IPS-20b (cell line): ENCODE measurements around the gene GABBR1.

Experiments
- H3K27ac ChIP-seq: one replicate; pipeline ENCODE4 v1.5.1; 2013; ENCODE audit warnings: low read length
- H3K27me3 ChIP-seq: 2 replicates; pipeline ENCODE4 v1.6.1; 2013; ENCODE audit warnings: mild to moderate bottlenecking, low read length, inconsistent platforms; ENCODE audit not compliant: insufficient read depth
- H3K36me3 ChIP-seq: 2 replicates; pipeline ENCODE4 v1.6.1; 2013; ENCODE audit warnings: low read depth, mild to moderate bottlenecking, inconsistent platforms, low read length, moderate library complexity; ENCODE audit not compliant: insufficient read depth
- H3K4me1 ChIP-seq: 2 replicates; pipeline ENCODE4 v1.6.1; 2013; ENCODE audit warnings: mild to moderate bottlenecking, control low read depth, inconsistent platforms, low read length, moderate library complexity; ENCODE audit not compliant: insufficient read depth
- H3K4me3 ChIP-seq: 2 replicates; pipeline ENCODE4 v1.5.1; 2013; ENCODE audit warnings: mild to moderate bottlenecking, low read length, inconsistent platforms
- H3K9ac ChIP-seq: 2 replicates; pipeline ENCODE4 v1.6.1; 2013; ENCODE audit warnings: low read depth, mild to moderate bottlenecking, inconsistent platforms, low read length, moderate library complexity
- H3K9me3 ChIP-seq: 2 replicates; pipeline ENCODE4 v1.6.1; 2013; ENCODE audit warnings: mild to moderate bottlenecking, low read depth, low read length, inconsistent platforms; ENCODE audit not compliant: insufficient read depth

Gene GABBR1

DNA sequence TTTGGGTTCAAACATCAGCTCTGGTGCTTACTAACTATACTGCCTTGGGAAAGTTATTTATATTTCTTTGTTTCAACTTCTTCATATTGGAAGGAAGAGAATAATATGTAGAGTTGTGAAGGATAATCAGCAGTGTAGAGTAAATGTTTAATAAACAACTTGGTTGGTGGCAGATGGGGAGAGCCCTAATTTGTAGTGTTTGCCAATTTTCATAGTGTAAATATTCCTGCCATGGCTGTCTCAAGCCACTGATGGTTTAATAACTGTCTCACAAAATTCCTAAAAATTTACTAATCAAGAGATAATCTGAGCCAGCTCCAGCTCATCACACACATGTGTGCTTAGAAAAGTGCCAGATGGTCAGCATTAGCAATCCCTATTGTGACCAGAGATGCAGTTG lies 48.2 kb downstream of the GABBR1 start, which contains the start of gene OR2H2:
TSS of gene OR2H2 (plus strand) at position 301 of the 400 bp plus-strand sequence. CDS start 2,824 bp downstream, outside the sequence.
- H3K9me3 ChIP-seq, result no peaks in the 10 kb centered on the region
- no peak within 1 kb of the TSS for H3K9ac ChIP-seq
- no peak within 1 kb of the TSS for H3K27ac ChIP-seq
- no peaks in the 10 kb centered on the region for H3K36me3 ChIP-seq
- H3K27me3 ChIP-seq, result no peaks in the 10 kb centered on the region
- H3K4me3 ChIP-seq, result no peak within 1 kb of the TSS
- no peaks in the 10 kb centered on the region for H3K4me1 ChIP-seq

DNA sequence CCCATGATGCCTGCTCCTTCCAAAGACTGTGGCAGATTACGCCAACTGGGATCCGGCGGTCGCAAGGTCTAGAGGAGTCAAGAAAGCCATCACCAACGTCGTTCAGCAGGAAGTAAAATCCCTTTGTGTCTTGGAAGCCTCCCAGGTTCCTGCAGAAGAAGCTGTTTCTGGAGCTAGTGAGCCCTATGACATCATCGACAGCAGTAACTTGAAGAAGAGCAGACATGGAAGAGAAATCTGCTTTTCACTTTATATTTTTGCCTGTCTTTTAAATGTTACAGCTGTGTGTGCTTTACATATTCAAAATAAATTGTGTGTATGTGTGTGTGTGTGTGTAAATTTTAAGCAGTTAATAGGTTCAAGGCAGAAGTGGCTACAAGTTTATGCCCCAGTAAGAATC lies 55.4 kb downstream of the GABBR1 start:
- H3K9ac ChIP-seq, result no peak overlapping the region
- no peak overlapping the region for H3K4me3 ChIP-seq
- no peaks in the 10 kb centered on the region for H3K9me3 ChIP-seq
- no peak overlapping the region for H3K27ac ChIP-seq
- no peaks in the 10 kb centered on the region for H3K36me3 ChIP-seq
- H3K27me3 ChIP-seq, result no peaks in the 10 kb centered on the region
- H3K4me1 ChIP-seq, result peaks cover 10% of the 10 kb centered on the region; the same call in 1 of the 2 replicates

DNA sequence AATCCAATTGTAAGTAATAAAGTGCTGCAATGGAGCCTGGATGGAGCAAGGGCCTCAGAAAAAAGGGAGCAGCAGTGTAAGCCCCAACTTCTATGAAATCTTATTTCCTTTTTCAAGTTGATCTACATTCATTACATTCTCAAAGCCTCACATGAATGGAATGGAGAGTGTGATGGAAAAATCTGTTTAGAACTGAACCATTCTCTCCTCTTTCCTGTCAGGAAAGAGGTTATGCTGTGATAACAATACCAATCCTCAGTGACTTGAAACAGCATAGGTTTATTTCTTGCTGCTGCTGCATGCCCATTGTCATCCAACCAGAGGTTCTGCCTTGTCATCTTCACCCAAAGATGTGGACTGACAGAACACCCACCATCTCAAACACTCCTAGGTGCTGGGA lies 56.9 kb downstream of the GABBR1 start:
- Histone ChIP-seq H3K9ac (no peak overlapping the region), H3K4me1 (peaks cover 10% of the 10 kb centered on the region; the same call in 1 of the 2 replicates), H3K4me3 (no peak overlapping the region), H3K9me3 (no peaks in the 10 kb centered on the region), H3K27ac (no peak overlapping the region), H3K27me3 (no peaks in the 10 kb centered on the region), H3K36me3 (no peaks in the 10 kb centered on the region)

DNA sequence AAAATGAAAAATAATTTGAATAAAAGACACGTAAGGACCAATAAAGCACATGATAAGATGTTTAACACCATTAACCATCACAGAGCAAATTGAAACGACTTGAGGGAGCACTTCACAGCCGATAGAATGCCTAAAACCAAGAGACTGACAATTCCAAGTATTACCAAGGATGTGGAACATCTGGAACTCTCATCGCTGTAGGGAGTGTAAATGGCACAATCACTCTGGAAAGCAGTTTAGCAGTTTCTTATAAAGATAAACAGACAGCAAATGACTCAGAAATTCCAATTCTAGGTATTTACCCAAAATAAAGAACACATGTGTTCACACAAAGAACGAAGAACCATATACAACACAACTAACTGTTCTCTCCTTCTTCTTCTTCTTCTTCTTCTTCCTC lies 65.0 kb downstream of the GABBR1 start:
- no peaks in the 10 kb centered on the region for H3K4me1 ChIP-seq
- no peak overlapping the region for H3K9ac ChIP-seq
- no peak overlapping the region for H3K4me3 ChIP-seq
- H3K27me3 ChIP-seq, result no peaks in the 10 kb centered on the region
- no peak overlapping the region for H3K27ac ChIP-seq
- H3K9me3 ChIP-seq, result no peaks in the 10 kb centered on the region
- no peaks in the 10 kb centered on the region for H3K36me3 ChIP-seq

DNA sequence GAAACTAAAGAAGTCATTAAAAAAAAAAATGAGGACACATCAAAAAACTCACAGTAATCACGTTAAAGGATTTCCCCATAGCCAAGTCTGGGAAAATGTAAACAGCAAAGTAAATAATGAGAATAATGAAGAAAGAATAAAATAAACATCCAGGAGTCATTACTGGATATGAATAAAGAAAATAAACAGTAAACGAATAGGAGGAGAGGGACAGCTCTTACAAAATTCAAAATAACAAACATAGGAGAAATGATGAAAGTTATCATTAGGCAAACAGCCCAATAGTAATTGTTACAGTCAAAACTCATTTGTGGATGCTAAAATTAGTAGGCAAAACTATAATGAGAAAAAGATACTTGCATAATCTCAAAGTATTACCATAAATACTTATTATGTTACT lies 65.4 kb downstream of the GABBR1 start:
- H3K36me3 ChIP-seq, result no peaks in the 10 kb centered on the region
- no peaks in the 10 kb centered on the region for H3K4me1 ChIP-seq
- H3K27me3 ChIP-seq, result no peaks in the 10 kb centered on the region

DNA sequence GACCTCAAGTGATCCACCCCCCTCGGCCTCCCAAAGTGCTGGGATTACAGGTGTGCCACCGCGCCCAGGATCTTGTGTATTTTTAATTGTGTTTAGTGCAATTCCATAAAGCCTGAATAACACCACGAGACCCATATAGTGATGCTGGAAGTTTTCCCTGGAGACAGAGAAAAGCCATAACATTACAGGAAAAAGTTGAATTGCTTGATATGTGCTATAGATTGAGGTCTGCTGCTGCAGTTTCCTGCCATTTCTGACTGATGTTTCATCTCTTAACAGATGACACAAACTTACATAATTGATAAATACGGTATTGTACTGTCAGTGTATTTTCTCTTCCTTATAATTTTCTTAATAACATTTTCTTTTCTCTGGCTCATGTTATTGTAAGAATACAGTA lies 66.1 kb downstream of the GABBR1 start:
- Histone ChIP-seq H3K9me3 (no peaks in the 10 kb centered on the region), H3K4me3 (no peak overlapping the region), H3K27me3 (no peaks in the 10 kb centered on the region), H3K36me3 (no peaks in the 10 kb centered on the region), H3K27ac (no peak overlapping the region), H3K9ac (no peak overlapping the region), H3K4me1 (no peaks in the 10 kb centered on the region)

More for the DNA sequence above, 65.4 kb downstream of the GABBR1 start:
- Histone ChIP-seq H3K9me3 (no peaks in the 10 kb centered on the region), H3K4me3 (no peak overlapping the region), H3K9ac (no peak overlapping the region), H3K27ac (no peak overlapping the region)

DNA sequence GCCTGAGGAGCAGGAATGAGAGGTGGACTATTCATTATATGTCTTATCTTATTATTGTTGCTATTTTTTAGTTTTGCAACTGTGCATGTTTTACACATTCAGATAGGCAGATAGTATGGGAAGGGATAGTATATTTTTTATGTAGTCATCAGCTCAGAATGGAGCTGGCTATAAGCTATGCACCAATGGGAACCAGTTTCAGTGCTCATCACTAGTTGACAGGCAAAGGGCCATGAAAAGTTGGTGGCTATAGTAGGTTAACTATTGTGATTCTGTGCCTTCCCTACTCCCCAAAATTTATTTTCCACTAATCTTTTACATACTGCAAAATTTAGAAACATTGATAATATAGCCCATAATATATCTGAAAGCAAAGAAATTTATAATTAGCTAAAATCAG lies 68.1 kb downstream of the GABBR1 start:
- Histone ChIP-seq H3K27ac (no peak overlapping the region), H3K4me3 (no peak overlapping the region), H3K36me3 (no peaks in the 10 kb centered on the region), H3K9ac (no peak overlapping the region), H3K27me3 (peaks cover 4% of the 10 kb centered on the region; the same call in 1 of the 2 replicates), H3K9me3 (no peaks in the 10 kb centered on the region), H3K4me1 (peaks cover 1% of the 10 kb centered on the region; the same call in 1 of the 2 replicates)

DNA sequence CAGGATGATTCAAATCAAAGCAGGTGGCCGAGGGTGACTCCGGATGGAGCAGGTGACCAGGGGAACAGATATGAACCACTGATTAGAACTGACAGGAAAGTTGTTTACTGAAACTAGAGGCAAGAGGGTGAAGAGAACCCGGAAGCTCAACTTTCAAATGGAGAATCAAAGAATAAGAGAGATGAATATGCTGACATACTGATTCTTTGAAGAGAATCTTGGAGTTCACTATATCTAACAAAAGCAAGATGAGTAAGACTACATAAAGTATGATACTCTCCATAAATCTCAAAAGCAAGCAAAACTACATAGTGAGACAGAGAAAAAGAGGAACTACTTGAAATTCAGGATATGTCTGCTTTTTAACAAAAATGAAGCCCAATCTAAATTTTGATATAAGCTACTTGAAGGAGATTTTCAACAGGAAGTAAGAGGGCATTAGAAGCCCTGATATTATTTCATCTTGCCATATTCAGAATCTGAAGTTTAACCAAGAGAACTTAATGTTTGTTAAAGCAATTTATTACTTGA lies 69.5 kb downstream of the GABBR1 start:
- Histone ChIP-seq H3K27me3 (peaks cover 14% of the 10 kb centered on the region; the same call in 1 of the 2 replicates), H3K4me3 (no peak overlapping the region), H3K9ac (no peak overlapping the region), H3K4me1 (peaks cover 8% of the 10 kb centered on the region; the same call in 1 of the 2 replicates), H3K27ac (no peak overlapping the region), H3K36me3 (no peaks in the 10 kb centered on the region), H3K9me3 (no peaks in the 10 kb centered on the region)

DNA sequence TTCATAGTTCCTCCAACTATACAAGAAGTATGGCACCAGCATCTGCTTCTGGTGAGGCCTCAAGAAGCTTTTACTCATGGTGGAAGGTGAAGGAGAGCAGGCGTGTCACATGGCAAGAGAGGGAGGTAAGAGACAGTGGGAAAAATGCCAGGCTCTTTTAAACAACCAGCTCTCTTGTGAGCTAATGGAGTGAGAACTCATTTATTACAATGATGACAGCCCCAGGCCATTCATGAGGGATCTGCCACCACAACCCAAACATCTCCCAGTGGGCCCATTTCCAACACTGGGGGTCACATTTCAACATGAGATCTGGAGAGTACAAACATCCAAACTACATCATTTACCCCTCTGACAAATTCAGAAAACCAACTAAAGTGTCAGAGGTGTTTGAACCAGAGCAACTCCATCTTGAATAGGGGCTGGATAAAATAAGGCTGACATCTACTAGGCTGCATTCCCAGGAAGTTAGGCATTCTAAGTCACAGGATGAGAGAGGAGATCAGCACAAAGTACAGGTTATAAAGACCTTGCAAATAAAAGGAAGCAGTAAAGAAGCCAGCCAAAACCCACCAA lies 71.3 kb downstream of the GABBR1 start:
- Histone ChIP-seq H3K9ac (no peak overlapping the region), H3K27ac (no peak overlapping the region), H3K36me3 (no peaks in the 10 kb centered on the region), H3K4me3 (no peak overlapping the region), H3K9me3 (no peaks in the 10 kb centered on the region), H3K4me1 (peaks cover 20% of the 10 kb centered on the region; the same call in 1 of the 2 replicates), H3K27me3 (peaks cover 26% of the 10 kb centered on the region)

DNA sequence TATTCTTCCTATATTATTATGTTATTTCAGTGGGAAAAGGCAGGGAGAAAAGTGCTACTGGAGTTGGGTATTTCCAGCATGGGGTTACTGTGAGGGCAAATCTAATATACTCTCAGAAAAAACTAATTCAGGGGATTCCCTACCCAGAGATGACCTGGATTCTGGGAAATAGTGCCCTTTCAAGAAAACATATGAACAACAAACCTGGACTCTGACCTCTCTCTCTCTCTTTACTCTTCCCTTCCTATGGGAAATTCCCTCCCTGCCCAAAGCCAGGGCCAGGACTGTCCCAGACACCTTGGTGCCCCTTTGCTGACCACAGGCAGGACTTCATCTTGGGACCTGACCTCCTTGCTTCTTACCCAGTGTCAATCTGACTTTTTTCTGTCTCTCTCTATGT lies 71.9 kb downstream of the GABBR1 start:
- H3K4me3 ChIP-seq, result no peak overlapping the region
- H3K4me1 ChIP-seq, result peaks cover 22% of the 10 kb centered on the region; the same call in 1 of the 2 replicates
- H3K9ac ChIP-seq, result no peak overlapping the region
- no peak overlapping the region for H3K27ac ChIP-seq
- no peaks in the 10 kb centered on the region for H3K9me3 ChIP-seq
- peaks cover 32% of the 10 kb centered on the region for H3K27me3 ChIP-seq
- no peaks in the 10 kb centered on the region for H3K36me3 ChIP-seq

DNA sequence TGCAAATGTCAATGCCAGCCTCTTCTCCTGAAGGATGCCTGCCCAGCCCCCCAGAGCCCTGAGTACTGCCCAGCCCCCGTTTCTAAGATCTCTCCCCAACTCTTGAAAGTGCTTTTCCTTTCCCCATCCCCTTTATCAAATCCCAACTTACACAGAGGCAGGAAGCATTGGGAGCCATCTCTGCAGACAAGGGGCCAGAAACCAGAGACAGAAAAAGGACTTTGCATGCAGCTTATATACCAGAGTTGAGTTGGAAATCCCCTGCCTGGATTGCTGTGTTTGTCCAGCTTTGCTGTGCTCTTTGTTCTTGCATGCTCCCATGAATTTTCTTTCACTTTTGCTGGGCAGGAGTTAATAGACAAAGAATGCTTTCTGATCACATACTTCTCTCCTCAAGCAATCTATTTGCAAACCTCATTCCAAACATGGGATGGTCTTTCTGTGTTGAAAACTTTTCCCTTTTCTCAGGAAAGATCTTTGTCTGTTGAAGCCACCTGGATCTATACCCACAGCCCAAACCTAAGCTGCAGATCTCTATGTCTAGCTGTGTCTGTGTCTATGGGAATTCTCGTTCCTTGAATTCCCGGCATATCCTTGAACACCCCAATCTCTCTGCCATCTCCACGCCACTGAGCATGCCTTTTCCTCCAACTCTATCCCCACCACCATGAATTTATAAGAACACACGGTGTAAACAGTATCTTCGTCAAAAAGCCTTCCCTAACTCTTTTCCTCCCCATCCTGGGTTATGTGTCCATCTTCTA lies 73.3 kb downstream of the GABBR1 start, which contains the start of gene UBD:
TSS of gene UBD (minus strand) at position 209 of the 764 bp plus-strand sequence. CDS start at position 178, 31 bp downstream.
- Histone ChIP-seq H3K27me3 (peaks cover 46% of the 10 kb centered on the region), H3K4me1 (peaks cover 22% of the 10 kb centered on the region; the same call in 1 of the 2 replicates), H3K9ac (no peak within 1 kb of the TSS), H3K27ac (no peak within 1 kb of the TSS), H3K9me3 (no peaks in the 10 kb centered on the region), H3K4me3 (no peak within 1 kb of the TSS), H3K36me3 (no peaks in the 10 kb centered on the region)
